Fibroblast of upper back skin (primary cell): ENCODE data around the gene HIVEP3.
"Not testable (repeated sequence)": the region's sequence is repeated elsewhere in the genome, so short reads cannot be mapped to it uniquely, and the experiment has no call there.

Source experiments
- DNase-seq: peaks from one replicate; pipeline ENCODE4 v3.0.0-alpha.2; 2013

HIVEP3 gene

DNA sequence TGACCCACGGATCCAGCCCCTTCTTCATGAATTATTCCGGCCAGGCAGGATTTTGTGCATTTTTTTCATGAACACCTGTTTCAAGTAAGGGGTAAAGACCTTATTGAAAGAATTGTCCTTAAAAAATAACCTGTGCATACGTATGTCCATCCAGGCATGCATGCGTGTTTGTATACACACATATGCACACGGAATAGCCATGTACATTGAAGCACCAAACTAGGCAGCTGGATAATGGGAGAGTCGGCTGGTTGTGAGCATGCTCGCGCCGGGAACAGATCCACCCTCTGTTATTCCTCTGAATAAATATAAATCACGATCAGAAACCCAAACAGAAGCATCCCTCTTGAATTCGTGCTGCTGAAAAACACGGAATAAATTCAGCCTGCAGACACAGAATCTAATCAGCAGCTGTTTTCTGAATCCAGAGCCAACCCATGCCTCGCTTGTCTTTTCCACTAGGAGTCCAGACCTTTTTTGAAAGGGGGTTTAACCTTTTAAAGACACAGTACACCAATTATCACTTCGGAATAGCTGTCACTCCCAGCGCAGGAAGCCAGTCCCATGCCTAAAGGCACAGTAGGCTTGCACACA, at the start of gene HIVEP3:
HIVEP3 (minus strand) TSS at position 473 of the 594 bp plus-strand sequence.
- DNase-seq, result peak; percentile 35

- no peak for DNase-seq
Observed at GRCh38 chr1:41964400-41964799, 45.7 kb upstream of the HIVEP3 start.

DNA sequence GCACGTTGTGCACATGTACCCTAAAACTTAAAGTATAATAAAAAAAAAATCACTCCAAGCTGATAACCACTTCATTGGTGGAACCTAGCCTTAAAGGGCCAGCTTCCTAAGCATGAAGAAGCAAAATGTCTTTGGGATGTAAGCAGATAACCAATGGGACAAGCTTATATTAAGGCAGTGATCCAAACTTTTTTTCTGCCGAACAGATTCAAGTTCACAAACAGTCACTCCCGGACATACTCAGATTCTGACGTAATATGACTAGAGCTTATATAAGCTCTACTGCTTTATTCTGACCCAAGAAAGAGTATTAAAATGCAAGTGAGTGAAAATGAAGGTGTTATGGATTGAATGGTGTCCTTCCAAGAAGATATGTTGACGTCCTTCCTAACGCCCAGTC, 44.9 kb upstream of the HIVEP3 start:
- DNase-seq, result peak; percentile 40

GRCh38 chr1:41958015-41958673, 39.4 kb upstream of the HIVEP3 start:
- DNase-seq, result no peak

DNA sequence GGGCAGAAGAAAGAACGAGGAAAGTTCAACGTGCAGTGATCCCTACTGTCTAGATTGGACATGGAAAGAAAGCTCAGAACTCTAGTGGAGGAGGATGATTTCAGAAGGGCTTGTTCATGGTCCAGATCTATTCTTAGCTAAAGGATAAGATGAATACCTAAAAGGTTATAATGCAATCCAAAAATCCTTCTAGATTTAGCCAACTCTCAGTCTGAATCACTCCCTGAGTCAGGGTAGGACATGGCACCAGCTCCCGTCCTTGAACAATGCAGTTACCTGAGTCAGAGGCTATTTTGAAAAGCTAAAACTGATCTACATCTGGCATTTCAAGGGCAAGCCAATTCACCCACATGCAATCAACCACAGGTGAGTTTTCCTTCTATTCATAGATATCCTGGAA, 38.8 kb upstream of the HIVEP3 start:
- peak; percentile 72 for DNase-seq

GRCh38 chr1:41955461-41956159, 36.9 kb upstream of the HIVEP3 start:
- DNase-seq, result peak; percentile 93

GRCh38 chr1:41954533-41954944, 35.8 kb upstream of the HIVEP3 start:
- peak; percentile 91 for DNase-seq

DNA sequence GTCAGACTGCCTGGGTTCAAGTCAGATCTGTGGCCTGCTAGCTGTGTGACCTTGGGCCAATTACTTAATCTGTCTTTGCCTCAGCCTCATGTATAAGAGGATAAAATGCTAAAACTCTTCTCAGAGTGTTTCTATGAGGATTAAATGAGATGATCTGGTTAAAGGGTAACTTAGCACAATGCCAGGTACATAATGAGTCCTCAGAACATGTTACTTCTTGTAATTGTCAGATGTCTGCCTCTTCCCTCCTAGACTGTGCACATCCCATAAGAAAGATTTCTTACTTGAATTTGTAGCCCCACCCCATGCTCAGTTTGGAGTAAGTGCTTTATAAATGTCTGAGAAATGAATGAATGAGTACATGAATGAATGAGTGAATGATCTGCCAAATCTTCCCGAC, 34.6 kb upstream of the HIVEP3 start:
- DNase-seq, result no peak

- DNase-seq, result no peak
Observed at GRCh38 chr1:41952208-41952607, 33.5 kb upstream of the HIVEP3 start.

GRCh38 chr1:41951492-41951891, 32.8 kb upstream of the HIVEP3 start:
- not testable (repeated sequence) for DNase-seq

DNA sequence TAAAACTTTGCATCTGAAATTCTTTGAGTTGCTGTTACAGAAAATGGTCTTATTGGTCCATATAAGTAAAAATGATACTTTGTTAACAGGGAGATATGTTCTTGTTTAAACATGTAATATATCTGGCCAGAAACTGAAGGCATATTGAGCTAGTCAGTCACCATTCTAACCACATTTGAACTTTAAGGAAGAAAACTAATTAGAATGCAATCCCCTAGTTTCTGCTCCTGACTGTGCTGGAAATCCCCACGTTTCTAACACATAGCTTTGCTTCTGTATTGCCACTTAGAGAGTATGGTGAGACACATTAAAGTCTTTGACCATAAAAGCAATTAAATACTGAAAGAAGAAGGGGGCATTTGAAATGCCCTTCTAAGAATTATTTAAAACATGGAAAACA, 32.1 kb upstream of the HIVEP3 start:
- DNase-seq, result no peak

DNA sequence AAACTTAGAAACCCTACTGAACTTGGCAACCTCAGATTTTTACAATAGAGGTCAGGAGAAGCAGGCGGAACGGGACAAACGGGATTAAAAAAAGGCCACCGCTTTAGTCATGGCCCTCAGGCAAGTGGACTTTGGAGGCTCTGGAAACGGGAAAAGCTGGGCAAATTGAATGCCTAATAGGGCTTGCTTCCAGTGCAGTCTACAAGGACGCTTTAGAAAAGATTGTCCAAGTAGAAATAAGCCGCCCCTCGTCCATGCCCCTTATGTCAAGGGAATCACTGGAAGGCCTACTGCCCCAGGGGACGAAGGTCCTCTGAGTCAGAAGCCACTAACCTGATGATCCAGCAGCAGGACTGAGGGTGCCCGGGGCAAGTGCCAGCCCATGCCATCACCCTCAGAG, 27.2 kb upstream of the HIVEP3 start:
- not testable (repeated sequence) for DNase-seq

DNA sequence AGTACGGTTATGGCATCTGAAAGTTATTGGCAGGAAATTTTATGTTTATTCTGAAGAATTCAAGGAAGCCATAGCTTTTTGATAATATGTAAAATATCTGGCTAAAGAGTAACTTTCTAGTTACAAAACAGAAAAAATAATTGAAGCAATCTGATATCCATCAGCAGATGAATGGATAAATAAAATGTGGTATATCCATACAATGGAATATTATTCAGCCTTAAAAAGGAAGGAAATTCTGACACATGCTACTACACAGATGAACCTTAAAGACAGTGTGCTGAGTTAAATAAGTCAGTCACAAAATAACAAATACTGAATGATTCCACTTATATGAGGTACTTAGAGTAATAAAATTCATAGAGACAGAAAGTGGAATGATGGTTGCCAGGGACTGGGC, 25.0 kb upstream of the HIVEP3 start:
- DNase-seq, result no peak

GRCh38 chr1:41942278-41942677, 23.6 kb upstream of the HIVEP3 start:
- no peak for DNase-seq

DNA sequence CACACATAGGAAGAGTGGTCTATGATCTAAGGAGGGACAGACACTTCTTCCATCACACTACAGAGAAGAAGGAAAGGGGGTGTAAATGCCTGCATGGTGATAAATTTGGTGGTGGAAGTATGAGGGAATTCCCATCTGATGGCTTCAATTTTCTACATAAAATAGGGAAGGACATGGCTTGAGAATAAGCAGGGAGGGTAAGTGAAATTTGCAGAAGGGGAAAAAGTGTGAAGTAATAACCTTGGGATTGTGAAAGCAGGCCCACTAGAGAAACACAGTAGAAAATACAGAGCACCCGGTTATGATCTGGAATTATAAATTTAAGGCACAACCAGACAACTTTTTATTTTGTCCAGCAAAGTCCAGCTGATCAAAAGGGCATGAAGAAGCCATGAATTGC, 22.7 kb upstream of the HIVEP3 start:
- DNase-seq, result no peak

- no peak for DNase-seq
Observed at GRCh38 chr1:41939194-41939593, 20.5 kb upstream of the HIVEP3 start.

DNA sequence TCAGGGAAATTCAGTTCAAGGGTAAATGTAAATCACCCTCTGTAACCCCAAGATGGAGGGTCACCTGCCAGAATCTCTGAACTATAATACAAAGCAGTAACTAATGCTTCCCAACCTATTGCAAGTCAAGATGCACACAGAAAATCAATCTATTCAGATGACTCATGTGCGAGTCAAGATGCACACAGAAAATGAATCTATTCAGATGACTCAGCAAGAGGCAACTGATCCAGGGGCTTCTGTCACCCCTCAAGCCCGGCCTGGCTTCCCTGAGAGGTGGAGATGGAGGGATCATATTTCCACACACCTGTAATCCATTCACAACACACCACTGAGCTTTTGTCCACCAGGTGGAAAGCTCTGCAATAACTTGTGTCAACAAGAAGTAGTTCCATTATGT, 17.4 kb upstream of the HIVEP3 start:
- DNase-seq, result peak; percentile 71

GRCh38 chr1:41935226-41935625, 16.5 kb upstream of the HIVEP3 start:
- peak; percentile 66 for DNase-seq

DNA sequence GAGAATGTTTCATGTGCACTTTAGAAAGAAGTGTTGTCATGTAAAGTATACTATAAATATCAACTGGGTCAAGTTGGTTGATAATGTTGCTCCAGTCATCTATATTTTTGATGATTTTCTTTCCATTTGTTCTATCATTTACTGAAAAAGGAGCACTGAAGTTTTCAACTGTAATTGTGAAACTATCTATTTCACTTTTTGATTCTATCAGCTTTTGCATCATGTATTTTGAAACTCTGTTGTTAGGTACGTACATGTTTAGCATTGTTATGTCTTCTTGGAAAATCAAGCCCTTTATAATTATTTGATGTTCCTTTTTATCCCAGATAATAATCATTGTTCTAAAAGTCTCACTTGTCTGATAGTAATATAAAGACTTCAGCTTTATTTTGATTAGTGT, 14.4 kb upstream of the HIVEP3 start:
- DNase-seq, result no peak

DNA sequence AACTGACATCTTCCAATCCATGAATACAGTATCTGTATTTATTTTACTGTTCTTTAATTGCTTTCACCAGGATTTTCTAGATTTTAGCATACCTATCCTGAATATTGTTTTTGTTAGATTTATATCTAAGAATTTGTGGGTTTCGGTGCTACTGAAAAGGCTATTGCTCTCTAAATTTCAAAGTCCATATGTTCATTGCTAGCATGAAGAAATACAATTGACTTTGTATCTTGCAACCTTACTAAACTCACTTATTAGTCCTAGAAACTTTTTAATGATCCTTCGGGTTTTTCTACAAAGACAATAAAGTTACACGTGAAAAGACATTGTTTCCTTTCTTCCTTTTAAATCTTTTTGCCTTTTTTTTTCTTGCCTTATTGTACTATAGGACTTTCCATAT, 12.9 kb upstream of the HIVEP3 start:
- no peak for DNase-seq

GRCh38 chr1:41927118-41927517, 8.4 kb upstream of the HIVEP3 start:
- no peak for DNase-seq

GRCh38 chr1:41925712-41926111, 7.0 kb upstream of the HIVEP3 start:
- DNase-seq, result no peak

DNA sequence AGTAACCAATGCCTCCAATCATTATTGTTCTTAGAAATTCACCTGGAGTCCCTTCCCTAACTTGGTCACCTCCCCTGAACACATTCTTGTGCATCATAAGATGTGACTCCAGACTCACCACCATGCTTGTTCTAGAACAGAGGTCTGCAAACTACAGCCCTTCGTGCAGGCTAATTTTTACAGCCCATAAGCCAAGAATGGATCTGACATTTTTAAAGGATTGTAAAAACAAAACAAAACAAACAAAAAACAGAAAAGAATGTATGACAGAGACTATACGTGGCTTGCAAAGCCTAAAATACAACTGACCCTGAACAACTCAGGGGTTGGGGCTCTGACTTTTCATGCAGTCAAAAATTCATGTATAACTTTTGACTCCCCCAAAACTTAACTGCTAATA, 6.2 kb upstream of the HIVEP3 start:
- no peak for DNase-seq

- not testable (repeated sequence) for DNase-seq
Observed at GRCh38 chr1:41921271-41921670, 2.5 kb upstream of the HIVEP3 start.
